HT-29 (cell line): ENCODE data around the gene DCUN1D5. TPM values are rescaled to one million over a fixed set of nuclear protein-coding genes. Genes with fewer than 3 reads are reported as not detected.

ENCODE experiments used
- DNase-seq: peaks from one replicate; pipeline ENCODE4 v3.0.0-alpha.2; 2015; ENCODE audit warnings: low spot score
- total RNA-seq: library from RNA; depleted of rRNA; stranded (reverse); fragments of >200 nt; shearing (Covaris generic); gene quantifications from 2 replicates; pipeline ENCODE4 v1.2.3, GENCODE V29; 2014; rRNA removed

DCUN1D5 gene
- 203 and 220 TPM in 2 replicates for total RNA-seq

DNA sequence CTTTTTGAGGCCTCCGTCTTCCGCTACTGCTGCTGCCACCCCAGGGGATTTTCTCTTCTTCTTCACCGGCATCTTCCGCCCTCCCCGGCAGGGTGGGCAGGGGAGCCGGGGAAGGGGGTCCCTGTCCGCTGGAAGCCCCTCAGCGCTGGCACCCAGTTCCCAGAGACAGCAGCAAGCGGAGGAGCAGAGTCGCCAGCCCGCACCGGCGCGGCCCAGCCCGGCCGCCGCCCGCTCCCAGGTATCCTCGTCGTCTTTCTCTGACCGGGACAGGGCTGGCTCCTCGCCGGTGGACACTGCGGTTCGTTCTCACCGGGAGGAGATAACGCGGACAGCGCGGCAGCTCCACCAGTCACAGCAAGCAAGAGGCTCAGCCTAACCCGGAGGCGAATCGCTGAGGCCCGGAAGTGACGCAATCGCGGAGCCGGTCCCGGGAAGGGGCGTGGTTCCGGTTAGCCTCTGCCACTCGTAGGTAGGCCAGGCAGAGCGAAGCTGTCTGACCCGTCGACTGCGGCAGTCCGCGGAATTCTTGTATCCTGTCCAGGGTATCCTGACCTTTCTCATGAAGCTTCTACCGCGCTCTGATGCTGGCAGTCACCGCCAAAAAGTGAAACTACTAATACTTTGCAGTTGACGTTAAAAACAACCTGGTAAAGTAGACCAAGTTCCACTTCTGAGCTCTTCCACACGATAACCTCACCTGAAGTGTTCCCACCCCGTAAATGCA is at the start of gene DCUN1D5:
DCUN1D5 (minus strand) TSS at position 360 of the 724 bp plus-strand sequence; CDS start at position 72, 288 bp downstream.
- peak; percentile 98 for DNase-seq

DNA sequence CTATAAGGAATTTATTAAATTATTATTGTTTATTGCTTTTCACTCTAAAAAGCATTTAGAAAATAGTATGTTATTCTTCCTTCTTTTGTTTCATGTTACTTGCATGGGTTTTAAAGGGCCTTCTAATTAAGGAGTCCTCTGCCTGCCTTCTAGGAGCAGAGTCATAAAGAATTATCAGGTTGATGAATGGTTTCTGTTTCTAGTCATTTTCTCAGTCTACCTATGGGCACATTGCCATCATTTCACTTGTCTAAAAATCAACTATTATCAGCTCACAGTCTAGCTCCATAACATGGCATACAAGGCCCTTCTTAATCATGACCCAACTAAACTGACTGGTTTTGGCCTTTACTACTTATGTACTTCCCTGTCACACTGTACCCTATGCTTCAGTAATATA is 33.5 kb upstream of the DCUN1D5 start:
- DNase-seq: no peak

DNA sequence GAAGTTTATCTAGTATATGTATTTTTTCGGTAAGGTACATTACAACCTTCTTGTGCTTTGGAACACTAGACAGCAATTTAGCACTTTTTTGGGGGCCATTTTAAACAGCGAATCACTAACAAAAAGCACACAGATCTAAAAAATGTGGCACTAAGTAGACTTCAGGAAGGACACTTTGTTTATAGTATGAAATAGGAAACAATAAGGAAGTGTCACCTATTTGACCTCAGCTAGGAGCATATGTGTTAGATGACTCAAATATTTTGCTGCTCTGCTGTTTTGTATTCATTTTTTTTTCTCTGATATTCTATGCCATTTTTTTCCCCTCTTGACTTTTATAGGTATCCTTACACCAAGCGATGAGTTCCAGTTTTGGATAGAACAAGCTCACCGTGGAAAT is 22.9 kb upstream of the DCUN1D5 start:
- DNase-seq: no peak

DNA sequence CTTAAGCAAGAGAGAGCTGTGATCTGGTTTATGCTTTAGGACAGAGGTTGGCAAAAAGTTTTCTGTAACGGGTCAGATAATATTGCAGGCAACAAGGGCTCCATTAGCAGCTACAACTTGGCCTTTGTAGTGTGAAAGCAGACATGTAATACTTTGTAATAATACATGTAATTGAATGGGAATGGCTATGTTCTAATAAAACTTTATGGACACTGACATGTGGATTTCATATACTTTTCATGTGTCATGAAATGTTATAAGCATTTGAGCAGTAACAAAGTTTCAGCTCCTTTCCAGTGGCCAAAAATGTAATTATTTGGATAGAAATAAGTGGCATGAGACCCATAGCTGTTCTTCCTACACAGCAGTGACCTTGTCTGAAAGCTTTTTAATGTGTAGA is 20.4 kb upstream of the DCUN1D5 start:
- DNase-seq: no peak

DNA sequence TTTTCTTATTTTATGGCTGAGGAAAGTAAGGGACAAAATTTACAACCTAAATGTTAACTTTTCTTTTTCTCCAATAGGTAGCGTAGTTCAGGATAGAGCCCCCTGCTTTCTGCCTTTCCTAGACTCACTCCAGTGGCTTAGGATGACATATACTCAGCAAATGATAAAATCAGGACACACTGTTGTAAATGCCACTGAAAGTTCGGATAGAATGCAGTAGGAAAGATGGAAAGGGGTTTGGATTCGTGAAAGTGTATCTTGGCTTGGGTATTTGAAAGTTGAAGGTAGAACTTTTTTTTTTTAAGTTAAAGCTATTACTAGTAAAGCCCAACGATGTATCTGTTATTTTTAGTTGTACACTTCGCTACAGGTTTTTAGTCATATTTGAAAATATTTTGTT is 19.4 kb upstream of the DCUN1D5 start:
- DNase-seq: no peak

DNA sequence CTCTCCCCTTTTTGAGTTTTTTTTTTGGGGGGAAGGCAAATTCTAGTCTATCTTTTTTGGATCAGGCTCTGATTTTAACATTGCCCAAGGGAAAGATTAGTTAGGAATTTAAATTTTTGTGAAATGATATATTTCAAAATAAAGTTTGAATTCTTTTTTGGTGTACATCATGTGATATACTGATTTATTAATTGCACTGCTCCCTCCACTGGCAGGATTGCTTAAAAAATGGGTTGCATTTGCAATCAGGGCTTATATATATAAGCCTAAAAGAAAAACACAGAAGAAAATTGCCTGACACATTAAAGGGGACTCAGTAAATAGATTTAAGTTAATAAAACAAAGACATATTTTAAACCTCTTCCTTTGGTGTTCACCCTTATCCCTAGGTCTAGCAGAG is 18.4 kb upstream of the DCUN1D5 start:
- DNase-seq: peak; percentile 41

DNA sequence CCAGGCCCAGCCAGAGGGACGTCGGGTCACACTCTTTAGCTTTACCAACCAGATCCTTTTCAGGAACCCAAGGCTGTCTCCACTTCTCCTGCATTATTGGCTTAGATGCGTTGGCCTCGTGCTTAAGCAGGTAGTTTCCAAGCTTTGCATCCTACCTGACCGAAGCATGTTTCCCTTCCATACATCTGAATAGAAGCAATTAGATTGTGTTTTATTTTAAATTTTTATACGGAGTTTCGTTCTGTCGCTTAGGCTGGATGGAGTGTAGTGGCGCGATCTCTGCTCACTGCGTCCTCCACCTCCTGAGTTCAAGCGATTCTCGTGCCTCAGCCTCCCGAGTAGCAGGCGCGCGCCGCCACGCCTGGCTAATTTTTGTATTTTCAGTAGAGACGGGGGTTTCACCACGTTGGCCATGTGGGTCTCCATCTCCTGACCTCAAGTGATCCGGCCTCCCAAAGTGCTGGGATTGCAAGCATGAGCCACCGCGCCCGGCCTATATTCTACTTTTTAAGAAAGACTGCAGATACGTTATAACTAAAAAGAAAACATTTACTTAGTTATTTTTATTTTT is 17.9 kb upstream of the DCUN1D5 start:
- DNase-seq: no peak

DNA sequence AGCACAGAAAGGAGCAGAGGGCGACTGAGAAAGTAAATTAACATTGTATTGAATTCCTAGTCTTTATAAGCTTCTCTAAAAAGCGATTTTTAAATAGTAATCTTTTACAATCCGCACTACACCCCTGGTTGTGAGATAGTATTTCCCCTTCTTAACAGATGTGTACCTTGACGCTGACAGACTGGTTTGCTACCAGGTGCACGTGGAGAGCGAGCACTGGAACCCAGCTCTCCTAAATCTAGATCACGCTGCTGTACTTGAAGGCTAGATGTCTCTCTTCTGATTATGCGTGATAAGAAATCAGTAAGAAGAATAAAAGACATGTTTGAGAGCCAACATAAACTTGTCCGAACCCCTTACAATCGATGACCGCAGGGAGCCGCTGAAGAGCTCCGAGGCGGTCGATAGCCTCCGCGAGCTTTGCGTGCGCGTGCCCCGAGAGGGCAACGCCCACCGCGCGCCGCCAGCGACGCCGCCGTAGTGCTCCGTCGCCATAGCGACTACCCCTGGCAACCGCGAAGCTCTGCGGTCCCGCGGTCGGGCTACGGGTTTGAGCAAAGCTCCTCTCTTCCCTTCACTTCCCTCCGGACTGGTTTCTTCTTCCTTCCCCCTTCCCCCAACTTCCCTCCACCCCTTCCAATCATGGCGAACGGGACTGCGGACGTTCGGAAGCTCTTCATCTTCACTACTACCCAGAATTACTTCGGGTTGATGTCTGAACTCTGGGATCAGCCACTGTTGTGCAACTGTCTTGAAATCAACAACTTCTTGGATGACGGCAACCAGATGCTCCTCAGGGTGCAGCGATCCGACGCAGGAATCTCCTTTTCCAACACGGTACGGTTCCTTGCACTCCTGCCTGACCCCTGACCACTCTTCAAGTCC is 17.2 kb upstream of the DCUN1D5 start, which contains the start of gene DYNC2H1:
DYNC2H1 (plus strand) TSS at position 494 of the 885 bp plus-strand sequence; CDS start at position 643, 149 bp downstream.
- peak; percentile 96 for DNase-seq

DNA sequence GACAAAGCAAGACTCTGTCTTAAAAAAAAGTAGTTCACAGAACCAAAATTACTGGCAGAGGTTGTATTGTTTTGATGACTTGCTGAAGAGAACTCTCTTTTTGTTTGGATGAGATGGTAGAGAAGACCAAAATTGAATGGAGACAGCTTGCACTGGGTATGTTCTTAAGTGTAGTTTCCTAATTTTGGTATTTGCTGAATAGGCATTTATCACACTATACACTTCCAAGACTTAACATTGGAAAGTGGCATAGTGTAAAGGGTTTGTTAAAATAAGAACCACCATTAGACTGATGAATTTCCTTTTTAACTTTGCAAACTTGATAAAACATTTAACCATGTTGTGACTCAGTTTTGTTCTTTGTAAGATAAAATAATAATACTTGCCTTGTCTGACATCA is 5.3 kb upstream of the DCUN1D5 start:
- DNase-seq: no peak

DNA sequence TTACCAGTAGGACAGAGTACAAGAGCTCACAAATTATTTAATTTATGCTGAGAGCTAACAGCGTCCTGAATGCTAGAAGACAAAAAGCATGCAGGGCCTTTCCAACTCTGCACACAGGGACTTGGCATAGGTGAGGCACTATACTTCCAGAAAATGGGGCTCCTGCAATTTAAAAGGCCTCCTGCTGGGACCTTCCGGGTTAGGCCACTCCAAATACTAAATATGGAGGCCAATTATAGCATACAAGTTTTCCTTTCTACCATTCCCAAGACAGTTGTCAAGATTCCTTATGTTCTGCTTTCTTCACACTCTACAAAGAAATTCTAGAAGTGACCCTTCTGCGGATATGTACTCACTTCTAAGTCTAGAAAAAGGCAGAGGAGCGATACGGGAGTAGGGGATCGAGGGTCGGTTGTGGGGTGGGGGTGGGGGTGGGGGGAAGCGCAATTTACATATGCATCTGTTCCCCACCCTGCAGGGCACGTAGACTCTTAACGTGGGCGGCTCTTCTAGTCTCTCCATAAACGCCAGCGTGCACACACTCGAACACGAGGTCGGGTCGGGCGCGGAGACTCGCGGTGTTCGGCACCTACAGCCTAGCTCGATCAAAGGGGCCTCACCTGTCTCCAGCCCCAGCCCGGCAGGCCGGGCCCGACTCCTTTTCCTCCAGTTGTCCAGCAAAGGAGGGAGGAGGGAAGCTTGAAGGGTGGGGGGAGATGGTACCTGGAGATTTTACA is 728 bp downstream of the DCUN1D5 start:
- peak; percentile 64 for DNase-seq

DNA sequence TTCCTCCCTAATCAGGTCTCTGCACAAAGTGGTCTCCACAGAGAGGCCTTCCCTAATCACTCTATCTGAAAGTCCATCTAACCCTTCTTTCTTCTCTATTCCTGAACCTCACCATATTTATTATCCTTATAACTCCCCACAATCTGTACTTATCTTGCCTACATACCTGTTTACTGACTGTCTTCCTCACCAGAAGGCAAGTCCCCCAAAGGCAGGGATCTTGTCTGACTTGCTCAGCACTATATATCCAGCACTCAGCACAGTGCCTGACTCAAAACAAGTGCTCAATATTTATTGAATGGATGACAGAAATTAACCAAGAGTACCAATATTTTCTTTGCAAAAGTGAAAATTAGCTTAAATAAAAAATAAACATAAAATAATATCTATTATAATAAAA is 5.5 kb downstream of the DCUN1D5 start:
- no peak for DNase-seq

DNA sequence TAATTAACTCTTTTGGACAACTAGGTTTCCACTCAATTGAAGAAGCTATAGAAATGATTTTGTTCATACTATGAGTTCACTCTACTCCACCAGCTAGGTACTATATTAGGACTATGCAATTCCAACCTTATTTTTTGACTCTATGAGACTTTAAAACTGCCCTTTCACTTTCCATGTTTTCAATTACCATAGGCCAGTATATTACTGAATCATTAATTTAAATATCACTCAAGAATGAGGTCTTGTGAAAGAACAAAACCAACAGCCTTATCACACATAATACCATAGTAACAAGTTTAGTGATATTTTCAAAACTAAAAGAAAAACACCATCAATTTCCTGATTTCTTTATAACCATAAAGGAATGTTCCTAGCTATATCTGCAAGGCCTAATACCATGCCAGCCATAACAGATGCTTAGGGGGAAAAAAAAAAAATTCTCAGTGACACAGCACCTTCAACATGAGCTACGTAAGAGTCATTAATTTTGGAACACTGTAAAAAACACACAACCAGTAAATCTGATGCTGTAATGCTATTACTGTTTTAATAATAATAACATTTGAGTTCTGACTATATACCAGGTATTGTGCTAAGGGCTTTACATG is 6.1 kb downstream of the DCUN1D5 start:
- no peak for DNase-seq

DNA sequence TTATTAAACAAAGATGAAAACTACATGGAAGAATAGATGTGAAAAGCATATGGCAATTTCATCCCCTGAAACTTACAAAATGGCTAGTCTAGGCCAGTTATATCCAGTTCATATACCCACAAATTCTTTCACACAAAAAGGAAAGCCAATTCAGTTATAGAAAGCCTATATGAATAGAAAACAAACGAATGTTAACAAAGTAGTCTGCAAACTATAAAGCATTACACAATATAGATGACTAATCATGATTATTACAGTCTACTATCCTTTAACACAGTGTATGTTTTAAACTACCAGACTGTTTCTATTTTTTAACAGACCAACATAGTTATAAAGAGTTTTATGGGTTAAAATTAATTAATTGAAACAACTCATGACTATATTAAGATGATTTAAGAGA is 12.1 kb downstream of the DCUN1D5 start:
- DNase-seq: no peak

DNA sequence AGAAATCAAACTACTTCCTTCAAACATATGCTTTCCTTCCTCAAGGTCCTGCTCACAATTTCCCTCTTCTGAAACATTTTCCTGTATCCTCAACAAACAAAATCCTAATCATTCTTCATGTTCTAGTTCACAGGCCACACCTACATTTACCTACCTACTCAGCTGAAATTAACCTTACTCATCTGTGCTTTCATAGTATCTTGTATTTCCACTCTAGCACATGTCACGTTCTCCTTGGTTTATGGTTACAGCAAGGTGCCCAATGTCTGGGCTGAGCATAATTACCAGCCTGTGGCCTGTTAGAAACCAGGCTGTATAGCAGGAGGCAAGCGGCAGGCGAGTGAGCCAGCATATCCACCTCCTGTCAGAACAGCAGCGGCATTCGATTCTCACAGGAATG is 13.2 kb downstream of the DCUN1D5 start:
- DNase-seq: no peak

DNA sequence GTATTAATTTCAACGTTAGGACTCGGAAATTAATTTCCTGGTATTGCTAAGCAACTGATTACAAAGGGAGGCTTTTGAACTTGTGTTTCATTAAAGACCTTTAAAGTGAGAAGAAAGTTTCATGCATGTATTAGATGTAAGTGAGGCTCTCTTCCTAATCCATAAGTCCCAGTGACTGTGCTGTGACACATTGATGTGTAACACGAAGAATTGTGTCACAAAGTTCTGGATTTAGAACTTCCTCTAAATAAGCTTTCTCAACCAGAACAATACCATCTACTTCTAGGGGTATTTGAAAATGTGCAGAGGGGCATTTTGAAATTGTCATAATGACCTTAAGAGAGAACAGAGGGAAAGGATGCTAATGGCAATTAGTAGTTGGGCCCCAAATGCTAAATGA is 14.4 kb downstream of the DCUN1D5 start:
- DNase-seq: no peak

DNA sequence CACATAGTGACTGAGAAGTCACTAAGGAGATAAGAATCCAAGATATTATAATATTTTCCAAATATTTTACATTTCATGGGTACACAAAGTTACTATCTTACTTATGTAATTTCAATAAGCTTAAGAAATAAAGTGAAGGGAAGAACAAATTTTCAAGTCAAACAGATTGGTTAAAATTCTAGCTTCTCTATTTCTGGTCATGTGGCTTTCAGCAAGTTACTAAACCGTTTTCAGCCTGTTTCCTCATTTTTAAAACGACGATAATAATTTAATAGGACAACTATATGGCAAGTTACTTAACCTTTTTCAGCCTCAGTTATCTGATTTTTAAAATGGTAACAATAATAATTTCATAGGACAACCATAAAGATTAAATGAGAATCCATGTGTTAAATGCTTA is 15.6 kb downstream of the DCUN1D5 start:
- no peak for DNase-seq

DNA sequence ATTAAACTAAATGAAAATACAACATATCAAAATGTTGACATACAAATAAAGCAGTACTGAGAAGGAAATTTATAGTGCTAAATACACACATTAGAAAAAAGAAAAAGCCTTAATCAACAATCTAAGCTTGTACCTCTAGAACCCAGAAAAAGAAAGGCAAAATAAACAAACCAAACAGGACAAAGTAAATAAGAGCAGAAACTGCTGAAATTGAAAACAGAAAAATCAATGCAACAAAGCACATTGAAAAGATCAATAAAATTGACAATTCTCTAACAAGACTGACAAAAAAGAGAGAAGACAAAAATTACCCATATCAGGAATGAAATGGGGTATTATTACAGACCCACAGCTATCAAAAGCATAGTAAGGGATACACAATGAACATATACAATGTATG is 21.0 kb downstream of the DCUN1D5 start:
- DNase-seq: no peak

DNA sequence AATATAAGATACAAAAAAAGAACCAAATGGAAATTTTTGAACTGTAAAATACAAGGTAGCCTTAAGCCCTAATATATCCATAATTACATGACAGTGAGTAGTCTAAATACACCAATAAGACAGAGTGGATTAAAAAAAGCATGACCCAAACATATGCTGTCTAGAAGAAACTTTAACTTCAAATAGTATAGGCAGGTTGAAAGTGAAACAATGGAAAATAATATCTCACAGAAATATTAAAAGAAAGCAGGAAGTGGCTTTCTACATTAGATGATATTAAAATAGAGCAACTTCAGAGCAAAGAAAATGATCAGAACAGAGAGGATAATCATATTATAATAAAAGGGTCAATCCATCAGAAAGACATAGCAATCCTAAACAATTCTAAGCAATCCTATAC is 21.8 kb downstream of the DCUN1D5 start:
- DNase-seq: no peak

DNA sequence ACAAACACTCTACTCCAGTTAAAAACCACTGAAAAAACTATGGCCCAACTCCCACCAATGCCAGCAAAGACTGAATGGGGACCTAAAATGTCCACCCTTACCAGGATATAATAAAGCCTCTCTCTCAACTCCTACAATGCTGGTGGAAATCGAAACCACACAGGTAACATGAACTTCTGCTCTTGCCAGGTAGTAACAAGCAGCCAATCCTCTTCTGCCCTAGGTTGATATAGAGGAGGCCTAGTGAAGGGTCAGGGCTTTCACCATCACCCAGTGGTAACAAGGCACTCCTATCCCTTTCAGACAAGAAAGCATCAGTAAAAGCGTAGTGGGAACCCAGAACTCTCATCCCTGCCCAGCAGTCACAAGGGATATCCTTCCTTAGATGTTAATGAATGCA is 22.6 kb downstream of the DCUN1D5 start:
- no peak for DNase-seq

DNA sequence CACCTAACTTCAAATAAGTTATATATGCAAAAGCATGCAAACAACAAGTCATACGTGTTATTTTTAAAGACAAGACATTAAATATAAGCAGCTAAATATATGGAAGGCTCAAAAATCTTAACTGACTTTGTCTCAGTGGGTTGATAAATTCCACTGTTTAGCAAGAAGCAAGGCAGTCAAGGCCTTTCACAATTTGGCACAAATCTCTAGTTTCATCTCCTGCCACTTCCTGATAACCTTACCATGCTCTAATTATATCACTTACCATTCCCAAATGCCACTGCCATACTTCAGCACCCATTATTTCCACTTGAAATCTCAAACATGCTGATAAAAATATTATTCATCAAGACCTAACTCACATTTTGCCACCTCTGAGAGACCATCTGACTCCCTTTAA is 24.8 kb downstream of the DCUN1D5 start:
- DNase-seq: no peak

DNA sequence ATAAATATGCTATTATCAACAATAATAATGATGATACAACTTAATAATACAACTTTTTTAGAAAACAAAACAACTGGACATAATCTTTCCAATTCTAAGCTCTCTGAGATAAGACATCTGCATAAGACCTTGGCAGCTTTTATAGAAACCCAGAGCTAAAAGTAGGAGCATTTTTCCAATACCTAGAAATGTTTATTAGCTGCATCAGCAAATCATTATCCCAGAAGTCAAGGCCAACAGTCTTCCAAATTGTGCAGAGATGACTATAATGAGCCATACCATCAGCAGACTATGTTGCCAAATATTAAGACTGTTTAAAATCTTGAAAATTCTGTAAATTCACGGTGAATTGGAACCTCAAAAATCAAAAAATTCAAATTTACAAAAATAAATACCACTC is 30.3 kb downstream of the DCUN1D5 start:
- DNase-seq: no peak
